PC-3 (cell line): ENCODE data around the gene NSMF.

Experiments used
- EZH2 ChIP-seq: fragments of 300-600 bp; sonication (generic); IDR thresholded peaks from one replicate; pipeline ENCODE4 v1.6.1; 2017; ENCODE audit warnings: antibody characterized with exemption, mild to moderate bottlenecking, low read length; ENCODE audit not compliant: unreplicated experiment
- EZH2phosphoT487 ChIP-seq: fragments of 300-600 bp; sonication (generic); IDR thresholded peaks from 2 replicates; pipeline ENCODE4 v1.6.1; 2018; ENCODE audit warnings: mild to moderate bottlenecking, antibody characterized with exemption, low read length, borderline replicate concordance

DNA sequence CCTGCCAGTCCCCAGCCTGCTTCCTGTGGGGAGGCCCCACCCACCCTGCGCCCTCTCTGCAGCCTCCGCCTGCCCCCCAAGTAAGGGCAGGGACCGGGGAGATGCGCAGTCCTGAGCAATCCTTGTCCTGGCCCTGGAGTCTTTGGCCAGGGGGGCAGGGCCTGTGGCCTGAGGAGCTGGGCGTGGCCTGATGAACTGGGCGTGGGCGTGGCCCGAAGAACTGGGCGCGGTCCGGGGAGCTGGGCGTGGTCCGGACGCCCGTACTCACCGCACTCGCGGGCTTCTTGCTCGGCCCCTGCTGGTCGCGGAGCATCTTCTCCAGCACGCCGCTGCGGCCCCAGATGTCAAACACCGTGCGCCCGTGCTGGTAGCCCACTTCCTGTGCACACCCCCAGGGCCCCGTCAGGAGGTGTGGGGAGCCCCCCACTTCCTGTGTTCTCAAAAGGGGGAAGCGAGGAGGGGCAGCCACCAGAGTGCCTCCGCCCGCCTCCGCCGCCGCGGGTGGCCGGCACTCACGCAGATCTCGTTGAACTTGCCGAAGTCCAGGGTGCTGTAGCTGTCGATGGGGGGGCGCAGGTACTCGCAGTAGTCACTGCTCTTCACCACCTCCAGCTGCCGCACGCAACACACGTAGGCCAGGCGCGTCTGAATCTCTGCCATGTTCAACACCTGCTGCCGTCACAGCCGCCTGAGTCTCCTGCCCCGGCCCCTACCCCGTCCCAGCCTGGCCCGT lies 2.7 kb upstream of the NSMF start:
- TF ChIP-seq EZH2phosphoT487 = no peak
- no peak for TF ChIP-seq EZH2
